Osteoblast (primary cell): ENCODE results near the gene PDE4DIP. TPM values are rescaled to one million over a fixed set of nuclear protein-coding genes. Genes with fewer than 3 reads are reported as not detected.
"Not testable (repeated sequence)": the region's sequence is repeated elsewhere in the genome, so short reads cannot be mapped to it uniquely, and the experiment has no call there.

Source experiments
- DNase-seq: peaks from one replicate; pipeline ENCODE4 v3.0.0; 2011; ENCODE audit warnings: low spot score, mixed read lengths; ENCODE audit not compliant: insufficient read length; ENCODE audit errors: missing footprints
- H2AFZ ChIP-seq: 2 replicates; pipeline ENCODE4 v1.6.0; 2011; ENCODE audit warnings: mild to moderate bottlenecking, low read length
- H3K27ac ChIP-seq: 2 replicates; pipeline ENCODE4 v1.5.1; 2011; ENCODE audit warnings: mild to moderate bottlenecking, low read depth, low read length, moderate library complexity
- H3K27me3 ChIP-seq: 2 replicates; pipeline ENCODE4 v1.6.0; 2012; ENCODE audit warnings: mild to moderate bottlenecking, control low read depth, inconsistent platforms, low read length, moderate library complexity; ENCODE audit not compliant: insufficient read depth
- H3K36me3 ChIP-seq: 2 replicates; pipeline ENCODE4 v1.5.1; 2011; ENCODE audit warnings: mild to moderate bottlenecking, low read length, control low read depth, moderate library complexity; ENCODE audit not compliant: insufficient read depth
- H3K4me1 ChIP-seq: 2 replicates; pipeline ENCODE4 v1.5.1; 2011; ENCODE audit warnings: mild to moderate bottlenecking, low read length, control low read depth, moderate library complexity; ENCODE audit not compliant: insufficient read depth
- H3K4me2 ChIP-seq: 2 replicates; pipeline ENCODE4 v1.6.0; 2011; ENCODE audit warnings: mild to moderate bottlenecking, low read length; ENCODE audit not compliant: insufficient read depth
- H3K4me3 ChIP-seq: fragments of 200-600 bp; sonication (generic); 3 replicates; pipeline ENCODE4 v1.5.1; 2012; ENCODE audit warnings: mild to moderate bottlenecking, low read length, inconsistent platforms; ENCODE audit not compliant: insufficient read depth
- H3K79me2 ChIP-seq: 2 replicates; pipeline ENCODE4 v1.6.0; 2012; ENCODE audit warnings: mild to moderate bottlenecking, low read length, control low read depth, inconsistent platforms; ENCODE audit not compliant: insufficient read depth
- H3K9me3 ChIP-seq: 2 replicates; pipeline ENCODE4 v1.5.1; 2011; ENCODE audit warnings: low read depth, low read length, control low read depth
- H4K20me1 ChIP-seq: 2 replicates; pipeline ENCODE4 v1.6.0; 2012; ENCODE audit warnings: mild to moderate bottlenecking, low read length, control low read depth; ENCODE audit not compliant: insufficient read depth
- total RNA-seq: library from RNA; depleted of rRNA; stranded (reverse); fragments of >200 nt; gene quantifications from 2 replicates; pipeline ENCODE4 v1.2.3, GENCODE V29; 2012

The PDE4DIP gene
- total RNA-seq, 1 donor: 203 TPM

DNA sequence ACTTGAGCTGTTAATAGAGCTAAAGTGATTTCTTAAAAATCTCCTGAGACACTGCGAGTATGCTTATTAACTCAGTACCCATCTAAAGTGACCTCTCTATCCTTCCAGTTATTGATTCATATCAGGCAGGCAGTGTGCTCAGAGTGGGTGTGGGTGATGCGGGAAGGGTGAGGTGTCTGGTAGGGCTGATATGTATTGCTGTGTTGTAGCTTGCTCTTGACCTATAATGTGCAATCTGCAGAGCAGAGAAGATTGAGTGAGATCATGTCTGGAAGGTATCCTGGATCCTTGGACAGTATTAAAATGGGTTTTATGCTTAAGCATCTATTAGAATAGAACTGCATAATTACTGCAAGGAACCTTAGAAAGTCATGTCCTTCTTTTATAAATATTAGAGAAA is 15.8 kb downstream of the PDE4DIP start:
- not testable (repeated sequence) for H3K4me2 ChIP-seq, H3K79me2 ChIP-seq, H3K36me3 ChIP-seq, H2AFZ ChIP-seq, DNase-seq, H3K27ac ChIP-seq, H3K9me3 ChIP-seq, H3K27me3 ChIP-seq, H4K20me1 ChIP-seq, H3K4me1 ChIP-seq, H3K4me3 ChIP-seq

DNA sequence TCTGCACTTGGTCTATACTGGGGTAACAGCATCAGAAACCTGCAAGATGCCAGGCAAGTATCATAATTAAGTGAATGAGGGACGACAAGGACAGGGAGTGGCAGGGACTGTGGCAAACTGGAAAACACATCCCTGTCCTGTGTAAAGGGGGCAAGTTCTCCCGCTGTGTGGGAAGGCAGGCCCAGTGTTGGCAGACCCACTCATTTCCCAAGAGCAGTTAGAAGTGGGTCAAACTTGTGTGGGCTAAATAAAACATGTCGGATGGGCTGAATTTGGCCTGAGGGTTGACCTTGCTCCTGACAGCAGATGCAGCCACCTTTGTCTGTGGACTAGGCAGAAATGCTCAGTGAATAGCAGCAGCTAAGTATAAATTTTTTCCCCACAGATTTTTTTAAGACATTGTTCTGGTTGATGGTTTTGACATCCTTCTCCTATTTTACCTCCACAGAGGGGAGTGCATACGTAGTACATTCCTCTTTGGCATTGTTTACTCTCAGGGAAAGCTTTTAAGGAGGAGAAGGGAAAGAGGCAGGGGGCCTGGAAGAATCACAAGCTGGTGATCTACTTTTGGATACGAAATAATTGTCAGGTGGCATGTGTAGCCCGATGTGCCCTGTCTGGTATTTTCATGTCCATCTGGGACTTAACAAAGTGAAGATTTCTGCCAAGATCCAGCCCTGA is 16.5 kb downstream of the PDE4DIP start:
- not testable (repeated sequence) for H3K4me1 ChIP-seq, H3K9me3 ChIP-seq, H2AFZ ChIP-seq, DNase-seq, H3K27me3 ChIP-seq, H3K27ac ChIP-seq, H3K36me3 ChIP-seq, H4K20me1 ChIP-seq, H3K4me3 ChIP-seq, H3K4me2 ChIP-seq, H3K79me2 ChIP-seq

GRCh38 chr1:148862590-148862989 is 18.4 kb downstream of the PDE4DIP start:
- DNase-seq, H3K27me3 ChIP-seq, H3K79me2 ChIP-seq, H2AFZ ChIP-seq, H3K9me3 ChIP-seq, H4K20me1 ChIP-seq, H3K36me3 ChIP-seq, H3K4me3 ChIP-seq, H3K4me2 ChIP-seq, H3K4me1 ChIP-seq, H3K27ac ChIP-seq: not testable (repeated sequence)

DNA sequence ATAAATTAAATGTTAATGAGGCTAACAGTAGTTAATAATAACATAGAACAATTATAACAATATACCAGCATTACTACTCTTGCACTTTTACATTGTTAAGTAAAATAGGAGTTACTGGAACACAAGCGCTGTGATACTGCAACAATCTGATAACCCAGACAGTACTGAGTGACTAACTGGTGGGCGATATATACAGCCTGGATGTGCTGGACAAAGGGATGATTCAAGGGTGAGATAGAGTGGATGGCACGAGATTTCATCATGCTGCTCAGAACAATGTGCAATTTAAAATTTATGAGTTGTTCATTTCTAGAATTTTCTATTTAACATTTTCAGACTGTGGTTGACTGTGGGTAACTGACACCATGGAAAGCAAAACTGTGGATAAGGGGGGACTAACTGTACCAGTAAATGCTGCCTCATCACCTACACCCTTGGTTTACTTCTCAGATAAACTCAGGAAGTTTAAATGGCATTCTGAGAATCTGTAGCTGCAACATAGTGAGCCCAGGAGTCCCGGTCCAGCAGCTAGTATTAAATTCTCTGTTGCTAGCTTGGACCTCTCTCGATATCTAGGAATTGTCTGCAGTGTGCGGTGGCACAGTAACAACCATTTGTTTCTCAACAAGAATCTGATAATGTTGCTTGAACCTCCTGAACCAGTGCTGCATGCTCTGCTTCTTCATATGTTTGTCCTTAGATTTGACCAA is 24.9 kb downstream of the PDE4DIP start:
- DNase-seq, H3K27ac ChIP-seq: not testable (repeated sequence)

GRCh38 chr1:148869634-148869961 is 25.4 kb downstream of the PDE4DIP start:
- not testable (repeated sequence) for H3K9me3 ChIP-seq, H3K36me3 ChIP-seq, H3K4me1 ChIP-seq, H4K20me1 ChIP-seq, H3K4me3 ChIP-seq, DNase-seq, H2AFZ ChIP-seq, H3K27me3 ChIP-seq, H3K79me2 ChIP-seq, H3K27ac ChIP-seq, H3K4me2 ChIP-seq

More for the DNA sequence above, 24.9 kb downstream of the PDE4DIP start:
- H3K4me2 ChIP-seq, H4K20me1 ChIP-seq, H3K79me2 ChIP-seq, H3K9me3 ChIP-seq, H3K4me3 ChIP-seq, H2AFZ ChIP-seq, H3K4me1 ChIP-seq, H3K27me3 ChIP-seq, H3K36me3 ChIP-seq: not testable (repeated sequence)

GRCh38 chr1:148874408-148875388 is 30.5 kb downstream of the PDE4DIP start:
- not testable (repeated sequence) for H3K9me3 ChIP-seq, DNase-seq, H3K79me2 ChIP-seq, H3K4me1 ChIP-seq, H3K27ac ChIP-seq, H3K36me3 ChIP-seq, H2AFZ ChIP-seq, H3K4me3 ChIP-seq, H3K27me3 ChIP-seq, H4K20me1 ChIP-seq, H3K4me2 ChIP-seq

GRCh38 chr1:148879812-148880416 is 35.7 kb downstream of the PDE4DIP start:
- DNase-seq, H3K27me3 ChIP-seq, H3K79me2 ChIP-seq, H3K9me3 ChIP-seq, H3K4me2 ChIP-seq, H3K36me3 ChIP-seq, H3K4me1 ChIP-seq, H3K4me3 ChIP-seq, H4K20me1 ChIP-seq, H2AFZ ChIP-seq, H3K27ac ChIP-seq: not testable (repeated sequence)

- not testable (repeated sequence) for H3K79me2 ChIP-seq, H3K27me3 ChIP-seq, H3K4me3 ChIP-seq, H3K36me3 ChIP-seq, H3K4me2 ChIP-seq, H2AFZ ChIP-seq, H4K20me1 ChIP-seq, H3K27ac ChIP-seq, H3K9me3 ChIP-seq, DNase-seq, H3K4me1 ChIP-seq
Observed at GRCh38 chr1:148881261-148881660, 37.0 kb downstream of the PDE4DIP start.
